ENCODE data around the gene TOMM22.

DNA sequence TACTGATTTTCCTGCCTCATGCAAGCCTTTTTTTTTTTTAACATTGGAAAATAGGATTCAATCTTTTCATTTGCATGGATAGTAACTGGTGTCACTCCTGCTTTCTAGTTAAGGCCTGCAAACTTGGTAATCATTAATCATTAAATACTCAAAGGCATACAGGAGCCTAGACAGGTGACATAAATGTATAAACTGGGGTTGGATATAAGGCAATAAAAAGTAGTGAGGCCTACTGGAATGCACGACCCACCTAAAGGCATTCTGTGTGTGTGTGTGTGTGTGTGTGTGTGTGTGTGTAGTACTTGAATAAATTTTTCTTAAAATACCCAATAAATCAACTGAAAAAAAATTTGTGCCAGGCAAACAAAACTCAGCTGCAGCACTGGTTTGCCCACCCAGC, 7.9 kb downstream of the TOMM22 start:
- TF ChIP-seq, protein P1, sequence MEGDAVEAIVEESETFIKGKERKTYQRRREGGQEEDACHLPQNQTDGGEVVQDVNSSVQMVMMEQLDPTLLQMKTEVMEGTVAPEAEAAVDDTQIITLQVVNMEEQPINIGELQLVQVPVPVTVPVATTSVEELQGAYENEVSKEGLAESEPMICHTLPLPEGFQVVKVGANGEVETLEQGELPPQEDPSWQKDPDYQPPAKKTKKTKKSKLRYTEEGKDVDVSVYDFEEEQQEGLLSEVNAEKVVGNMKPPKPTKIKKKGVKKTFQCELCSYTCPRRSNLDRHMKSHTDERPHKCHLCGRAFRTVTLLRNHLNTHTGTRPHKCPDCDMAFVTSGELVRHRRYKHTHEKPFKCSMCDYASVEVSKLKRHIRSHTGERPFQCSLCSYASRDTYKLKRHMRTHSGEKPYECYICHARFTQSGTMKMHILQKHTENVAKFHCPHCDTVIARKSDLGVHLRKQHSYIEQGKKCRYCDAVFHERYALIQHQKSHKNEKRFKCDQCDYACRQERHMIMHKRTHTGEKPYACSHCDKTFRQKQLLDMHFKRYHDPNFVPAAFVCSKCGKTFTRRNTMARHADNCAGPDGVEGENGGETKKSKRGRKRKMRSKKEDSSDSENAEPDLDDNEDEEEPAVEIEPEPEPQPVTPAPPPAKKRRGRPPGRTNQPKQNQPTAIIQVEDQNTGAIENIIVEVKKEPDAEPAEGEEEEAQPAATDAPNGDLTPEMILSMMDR (IDR thresholded peaks at IDR 0.05), result no peak
- no peak for TF ChIP-seq POLR2A (IDR thresholded peaks at IDR 0.05)

Data from thyroid gland (tissue), 4 donors.